Embryonic facial prominence (tissue), 1 donor: ENCODE data around the gene ALG5.

ENCODE experiments used
- DNase-seq: peaks from one replicate; pipeline ENCODE4 v3.0.0-alpha.2; 2016; ENCODE audit errors: extremely low spot score

Gene ALG5

DNA sequence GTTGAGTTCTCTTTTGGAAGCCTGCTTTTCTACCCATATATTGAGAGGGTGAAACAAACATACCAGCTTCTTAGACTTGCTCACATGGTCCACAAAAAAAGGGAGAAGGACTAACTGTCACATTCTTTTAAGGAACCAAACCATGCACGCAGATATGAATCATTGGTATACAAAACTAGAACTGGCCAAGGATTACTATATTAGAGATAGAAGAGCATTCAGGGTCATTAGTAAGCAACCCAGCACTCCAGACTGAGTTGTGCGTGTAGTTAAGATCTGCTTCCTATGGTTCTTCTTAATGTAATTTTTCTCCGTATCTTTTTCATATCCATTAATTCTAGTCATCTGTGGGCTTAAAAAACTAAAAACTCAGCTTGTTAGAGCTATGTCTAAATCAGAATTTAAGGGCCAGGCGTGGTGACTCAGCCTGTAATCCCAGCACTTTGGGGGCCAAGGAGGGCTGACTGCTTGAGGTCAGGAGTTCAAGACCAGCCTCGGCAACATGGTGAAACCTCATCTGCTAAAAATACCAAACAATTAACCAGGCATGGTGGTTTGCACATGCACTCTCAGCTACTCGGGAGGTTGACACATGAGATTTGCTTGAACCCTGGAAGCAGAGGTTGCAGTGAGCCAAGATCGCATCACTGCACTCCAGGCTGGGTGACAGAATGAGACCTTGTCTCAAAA lies 19.6 kb downstream of the ALG5 start:
- no peak for DNase-seq

DNA sequence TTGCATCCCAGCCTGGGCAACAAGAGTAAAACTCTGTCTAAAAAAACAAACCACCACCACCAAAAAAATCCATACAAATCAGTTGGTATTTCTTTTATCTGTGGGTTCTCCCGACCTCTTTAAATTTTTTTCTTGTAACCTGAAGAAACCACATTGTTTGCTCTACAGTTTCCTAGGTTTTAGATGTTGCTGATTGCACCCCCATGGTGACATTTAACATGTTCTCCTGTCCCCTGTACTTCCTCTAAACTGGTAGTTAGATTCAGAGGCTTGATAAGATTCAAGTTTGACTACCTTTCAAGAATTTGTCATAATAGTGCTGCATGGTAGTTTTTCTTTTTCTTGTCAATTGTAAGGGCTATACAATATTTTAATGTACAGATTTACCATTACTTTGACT lies 24.0 kb downstream of the ALG5 start:
- no peak for DNase-seq

DNA sequence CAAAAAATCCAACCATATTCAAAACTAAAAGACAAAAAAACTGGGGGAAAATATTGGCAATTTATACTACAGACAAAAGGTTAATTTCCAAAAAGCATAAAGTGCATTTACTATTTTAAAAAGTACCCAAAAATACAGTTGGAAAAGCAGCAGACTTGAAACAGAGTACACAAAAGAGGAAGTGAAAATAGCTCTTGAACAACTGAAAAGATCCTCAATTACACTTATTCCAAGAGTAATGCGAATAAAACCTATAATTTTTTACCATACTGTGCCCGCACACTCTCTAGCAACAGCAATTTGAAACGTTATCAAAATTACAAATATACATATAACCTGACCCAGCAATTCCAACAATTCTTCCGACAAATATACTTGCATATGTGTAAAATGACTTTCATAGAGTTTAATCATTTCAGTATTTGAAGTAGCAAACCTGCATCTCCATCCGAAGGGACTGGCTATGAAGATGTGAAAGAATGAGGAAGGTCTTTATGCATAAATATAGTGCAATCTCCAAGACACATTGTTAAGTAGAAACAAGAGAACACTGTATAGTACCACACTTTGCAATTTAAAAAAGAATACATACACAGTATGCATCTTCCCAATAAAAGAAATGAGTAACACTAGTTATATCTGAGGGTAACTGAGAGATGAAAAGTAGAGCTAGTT lies 25.4 kb downstream of the ALG5 start:
- DNase-seq: no peak

DNA sequence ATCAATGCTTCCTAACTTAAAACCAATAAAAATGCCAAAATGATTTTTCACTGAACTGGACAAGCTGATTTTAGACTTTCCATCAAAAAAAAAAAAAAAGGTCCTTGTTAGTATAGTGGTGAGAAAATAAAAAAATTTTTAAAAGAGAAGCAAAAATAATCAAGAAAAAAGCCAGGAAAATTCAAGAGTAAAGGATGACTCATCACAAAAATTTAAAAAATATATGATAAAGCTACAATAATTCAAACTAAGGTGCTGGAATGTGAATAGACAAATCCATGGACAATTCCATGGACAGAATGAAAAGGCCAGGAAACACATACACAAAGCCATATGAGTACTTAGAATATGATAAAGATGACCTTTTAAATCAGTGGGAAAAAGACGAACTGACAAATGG lies 26.1 kb downstream of the ALG5 start:
- DNase-seq: no peak

DNA sequence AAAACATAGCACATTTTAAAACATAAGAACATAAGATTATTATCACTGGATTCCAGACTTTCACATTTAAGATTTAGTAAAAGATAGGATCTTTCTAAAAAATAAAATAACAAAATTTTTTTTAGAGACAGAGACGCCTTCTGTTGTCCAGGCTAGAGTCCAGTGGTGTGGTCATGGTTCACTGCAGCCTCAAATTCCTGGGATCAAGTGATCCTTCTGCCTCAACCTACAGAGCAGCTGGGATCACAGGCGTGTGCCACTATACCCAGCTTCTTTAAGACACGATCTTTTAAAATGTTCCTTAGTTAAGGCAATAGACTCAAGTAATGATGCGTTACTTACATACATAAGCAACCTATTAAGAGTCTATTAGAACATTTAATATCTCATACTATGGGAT lies 32.7 kb downstream of the ALG5 start:
- no peak for DNase-seq

DNA sequence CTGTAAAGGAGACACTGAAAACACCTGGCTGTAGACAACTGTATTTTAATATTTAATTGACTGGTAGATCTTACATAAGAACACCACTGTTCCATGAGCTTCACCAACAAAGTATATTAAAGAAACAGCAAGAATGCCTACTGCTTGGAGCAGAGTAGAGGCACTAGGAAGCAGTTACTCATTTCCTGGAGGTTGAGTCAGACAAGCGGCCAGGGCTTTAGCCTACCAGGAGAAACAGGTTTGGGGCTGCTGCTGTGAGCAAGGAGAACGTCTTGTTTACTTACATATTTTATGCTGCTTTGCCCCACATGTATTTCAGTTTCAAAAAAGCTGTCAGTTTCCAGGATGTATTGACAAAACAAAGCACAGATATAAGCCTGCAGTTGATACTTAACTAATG lies 33.4 kb downstream of the ALG5 start:
- no peak for DNase-seq

DNA sequence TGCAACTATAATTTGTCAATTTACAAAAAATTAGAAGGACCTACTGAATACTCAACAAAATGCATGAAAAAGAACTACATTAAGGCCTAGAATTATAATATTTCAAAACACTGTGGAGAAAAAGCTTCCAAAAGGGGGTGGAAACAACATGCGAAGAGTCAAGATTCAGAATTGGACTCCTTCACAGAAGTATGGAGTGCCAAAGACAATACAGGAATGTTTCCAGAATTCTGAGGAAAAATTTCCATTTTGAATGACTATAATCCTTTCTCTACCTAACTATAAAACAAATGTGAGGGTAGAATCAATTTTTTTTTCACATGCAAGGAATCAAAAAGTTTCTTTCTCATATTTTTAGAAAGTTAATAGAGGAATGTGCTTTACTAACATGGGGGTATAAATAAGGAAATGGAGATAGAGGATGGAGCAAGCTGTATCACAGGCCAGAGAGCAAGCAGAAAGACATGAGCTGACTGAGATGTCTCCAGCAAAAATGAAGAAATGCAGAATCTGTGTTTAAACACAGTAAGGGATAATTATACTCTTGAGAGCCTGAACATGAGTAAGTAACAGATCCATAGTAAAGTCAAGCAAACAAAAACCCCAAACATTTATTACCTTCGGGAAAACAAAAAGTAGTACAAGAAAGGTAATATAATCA lies 39.6 kb downstream of the ALG5 start:
- no peak for DNase-seq

DNA sequence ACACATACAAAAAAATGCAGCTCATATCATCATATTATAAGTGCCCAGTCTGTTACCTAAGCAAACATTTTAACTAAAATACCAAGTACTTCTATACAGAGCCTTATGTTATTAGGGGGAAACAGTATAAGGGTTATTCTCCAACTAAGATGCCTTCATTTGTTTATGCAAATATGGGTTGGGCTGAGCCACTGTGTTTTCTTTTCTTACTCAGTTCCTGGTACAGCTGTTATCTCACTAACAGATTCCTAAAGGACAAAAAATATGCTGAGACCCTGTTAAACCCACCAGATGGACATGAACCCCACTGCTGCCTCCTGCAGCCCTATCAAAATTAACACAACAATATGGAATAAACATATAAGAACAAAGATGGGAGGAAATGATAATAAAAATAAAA lies 44.6 kb downstream of the ALG5 start:
- no peak for DNase-seq

DNA sequence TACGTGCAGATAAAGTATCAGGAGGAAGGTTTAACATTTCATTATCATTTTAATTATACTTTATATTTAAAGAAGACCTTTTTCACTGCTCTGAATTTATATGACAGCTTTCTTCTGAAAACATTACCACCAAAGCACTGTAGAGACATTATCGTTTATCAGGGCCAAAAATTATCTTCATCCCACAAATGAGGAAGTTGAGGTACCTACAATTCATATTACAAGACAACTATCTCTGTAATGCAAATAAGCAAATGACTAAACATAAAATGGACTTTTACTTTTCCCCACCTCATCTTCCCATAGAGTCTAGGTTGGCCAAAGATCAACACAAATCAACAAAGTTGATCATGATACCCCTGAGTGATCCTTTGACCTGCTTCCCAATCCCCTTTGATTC lies 48.2 kb downstream of the ALG5 start:
- no peak for DNase-seq

DNA sequence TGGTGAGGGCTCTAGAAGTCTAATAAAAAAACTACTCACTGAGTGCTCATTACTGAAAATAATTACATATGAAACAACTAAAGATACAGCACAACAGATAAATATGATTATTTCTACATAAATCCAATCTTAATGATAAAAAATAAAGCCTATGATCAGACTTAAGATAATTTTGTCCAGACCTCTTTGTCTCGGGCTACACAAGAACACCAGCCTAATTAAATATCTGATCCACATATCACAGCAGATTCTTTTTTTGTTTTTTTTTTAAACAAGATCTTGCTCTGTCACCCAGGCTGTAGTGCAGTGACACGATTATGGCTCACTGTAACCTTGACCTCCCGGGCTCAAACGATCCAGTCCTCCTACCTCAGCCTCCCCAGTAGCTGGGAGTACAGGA lies 48.8 kb downstream of the ALG5 start:
- DNase-seq: no peak

DNA sequence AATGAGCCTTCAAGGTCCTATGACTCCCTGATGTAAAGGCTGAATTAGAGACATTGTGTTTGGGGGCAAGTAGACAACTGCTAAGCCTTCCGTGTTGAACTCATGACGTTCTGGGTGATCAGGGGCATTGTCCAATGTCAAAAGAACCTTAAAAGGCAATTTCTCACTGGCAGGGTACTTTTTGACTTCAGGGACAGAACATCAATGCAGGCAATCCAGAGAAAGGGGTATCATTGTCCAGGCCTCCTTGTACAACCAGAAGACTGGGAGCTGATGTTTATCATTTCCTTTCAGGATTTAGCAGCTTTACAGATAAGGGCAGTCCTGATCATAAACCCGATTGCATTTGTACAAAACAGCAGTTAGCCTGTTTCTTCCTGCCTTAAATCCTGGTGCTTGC lies 54.1 kb downstream of the ALG5 start:
- no peak for DNase-seq

DNA sequence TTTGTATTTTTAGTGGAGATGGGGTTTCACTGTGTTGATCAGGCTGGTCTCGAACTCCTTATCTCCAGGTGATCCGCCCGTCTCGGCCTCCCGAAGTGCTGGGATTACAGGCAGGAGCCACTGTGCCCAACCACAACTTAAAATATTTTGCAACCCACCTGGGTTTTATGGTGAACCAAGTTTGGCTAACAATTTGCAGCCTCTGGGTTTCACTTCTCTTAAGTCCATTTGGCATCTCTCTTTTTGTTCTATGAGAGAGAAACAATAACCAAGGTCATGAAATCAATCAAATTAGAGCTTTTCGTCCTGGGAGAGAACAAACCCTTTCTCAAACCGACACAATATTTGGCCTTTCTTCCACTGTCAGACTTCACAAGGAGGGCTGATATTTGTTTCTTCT lies 73.5 kb downstream of the ALG5 start:
- DNase-seq: no peak

DNA sequence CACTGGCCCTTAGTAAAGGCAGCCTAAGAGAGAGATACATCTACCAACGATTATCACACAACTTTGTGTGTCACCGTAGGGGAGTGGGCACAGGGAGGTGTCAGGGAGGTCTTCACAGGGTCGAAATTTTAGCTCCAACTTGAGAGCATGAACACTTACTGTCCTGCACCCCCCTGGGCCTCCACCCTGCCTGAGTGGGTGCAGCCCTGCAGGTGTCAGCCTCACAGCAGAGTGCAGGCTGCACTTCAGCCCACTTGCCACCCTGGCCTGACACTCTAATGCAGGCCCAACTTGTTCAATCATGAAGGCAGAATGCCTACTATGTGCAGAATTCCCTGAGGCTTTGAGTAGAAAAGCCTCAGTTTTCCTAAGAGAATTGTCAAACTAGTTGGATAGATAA lies 75.1 kb downstream of the ALG5 start:
- DNase-seq: no peak

DNA sequence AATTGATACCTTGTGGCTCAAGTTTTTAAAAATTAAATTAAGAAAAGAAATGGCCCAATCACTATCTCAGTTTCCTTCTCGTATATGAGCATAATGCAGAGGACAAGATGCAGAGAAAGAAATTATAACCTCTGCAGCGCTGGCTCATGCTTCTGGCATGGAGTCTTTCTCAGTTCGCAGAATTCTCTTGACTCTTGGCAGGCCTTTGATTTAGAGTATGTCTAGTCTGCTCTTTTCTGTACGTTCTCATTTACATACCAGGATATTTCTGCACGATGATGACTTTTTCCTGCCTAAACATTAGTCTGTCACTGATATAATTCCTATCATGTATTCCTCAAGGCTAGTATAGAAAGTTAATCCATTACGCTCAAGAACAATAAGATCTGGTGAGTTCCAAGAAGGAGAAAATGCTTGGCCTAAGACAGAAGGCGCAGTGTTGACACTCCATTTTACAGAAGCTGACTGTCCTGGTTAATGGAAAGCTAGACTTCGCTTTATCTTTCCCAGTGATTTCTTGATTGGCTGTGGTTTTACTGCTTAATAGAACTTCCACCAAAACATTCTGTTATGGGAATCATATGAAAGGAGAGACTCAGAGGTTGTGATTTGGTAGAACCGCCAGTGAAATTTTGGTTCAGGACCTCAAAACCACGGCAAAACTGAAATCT lies 77.4 kb downstream of the ALG5 start:
- DNase-seq: no peak

DNA sequence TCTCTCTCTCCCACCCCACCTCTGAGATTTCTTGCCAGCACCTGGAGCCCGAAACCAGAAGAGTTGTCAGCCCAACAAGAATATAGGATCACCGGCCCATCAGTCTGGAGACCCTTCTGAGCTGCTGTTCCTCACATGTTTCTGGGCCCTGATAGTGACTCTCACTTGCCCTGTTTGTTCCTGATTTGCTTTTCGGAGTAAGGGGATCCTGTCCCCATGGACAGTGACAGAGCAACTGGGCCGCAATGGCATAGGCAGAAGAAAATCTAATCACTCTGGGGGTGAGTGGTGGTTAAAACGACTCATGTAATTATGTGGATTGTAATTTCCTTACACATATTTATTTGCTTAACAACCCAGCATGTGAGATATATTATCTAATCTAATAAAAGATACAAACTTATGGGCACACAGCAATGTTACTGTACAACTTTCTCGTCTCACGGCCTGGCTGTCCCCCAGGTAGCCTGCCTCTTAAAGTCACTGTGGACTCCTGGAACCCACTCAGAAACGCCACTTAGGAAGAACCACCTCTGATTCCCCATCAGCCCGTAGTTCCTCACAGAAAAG lies 78.4 kb downstream of the ALG5 start:
- DNase-seq: no peak

DNA sequence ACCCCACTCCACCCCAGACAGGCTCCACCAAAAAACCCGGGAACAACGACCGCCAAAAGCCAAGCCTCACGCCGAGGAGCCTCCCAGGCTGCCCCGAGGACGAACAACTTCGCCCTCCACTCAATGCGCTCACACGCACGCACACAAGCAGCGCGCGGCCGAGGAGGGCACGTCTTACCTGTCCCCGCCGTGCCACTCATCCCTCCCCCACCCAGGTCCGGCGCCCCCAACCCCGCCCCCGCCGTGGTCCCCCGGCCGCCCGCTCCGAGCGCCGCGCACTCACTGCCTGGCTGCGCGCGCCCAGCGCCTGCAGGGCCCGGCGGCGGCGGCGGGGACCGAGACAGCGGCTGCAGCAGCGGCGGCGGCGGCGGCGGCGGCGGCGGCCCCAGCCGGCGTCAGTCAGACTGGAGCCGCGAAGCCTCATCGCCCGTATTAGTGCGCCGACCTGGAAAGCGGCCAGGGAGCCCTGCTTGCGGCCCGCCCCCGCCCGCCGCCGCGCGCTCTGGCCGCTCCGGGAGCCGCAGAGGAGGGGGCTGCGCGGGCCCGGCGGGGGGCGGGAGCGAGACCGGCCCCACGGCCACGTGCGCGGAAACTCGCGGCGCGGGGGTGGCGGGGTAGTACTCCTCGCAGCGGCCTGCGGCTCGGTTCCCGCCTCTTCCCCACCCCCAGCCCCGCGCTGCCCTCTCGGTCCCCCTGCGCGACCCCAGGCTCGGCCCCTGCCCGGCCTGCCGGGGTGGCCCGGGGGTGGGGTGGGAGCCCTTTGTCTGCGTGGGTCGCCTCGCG lies 79.1 kb downstream of the ALG5 start, which contains the start of gene SMAD9:
Gene SMAD9, minus strand, starts transcription at position 406 of the 783 bp plus-strand sequence. CDS start 40,549 bp downstream, outside the sequence.
- peak; percentile 70 for DNase-seq

DNA sequence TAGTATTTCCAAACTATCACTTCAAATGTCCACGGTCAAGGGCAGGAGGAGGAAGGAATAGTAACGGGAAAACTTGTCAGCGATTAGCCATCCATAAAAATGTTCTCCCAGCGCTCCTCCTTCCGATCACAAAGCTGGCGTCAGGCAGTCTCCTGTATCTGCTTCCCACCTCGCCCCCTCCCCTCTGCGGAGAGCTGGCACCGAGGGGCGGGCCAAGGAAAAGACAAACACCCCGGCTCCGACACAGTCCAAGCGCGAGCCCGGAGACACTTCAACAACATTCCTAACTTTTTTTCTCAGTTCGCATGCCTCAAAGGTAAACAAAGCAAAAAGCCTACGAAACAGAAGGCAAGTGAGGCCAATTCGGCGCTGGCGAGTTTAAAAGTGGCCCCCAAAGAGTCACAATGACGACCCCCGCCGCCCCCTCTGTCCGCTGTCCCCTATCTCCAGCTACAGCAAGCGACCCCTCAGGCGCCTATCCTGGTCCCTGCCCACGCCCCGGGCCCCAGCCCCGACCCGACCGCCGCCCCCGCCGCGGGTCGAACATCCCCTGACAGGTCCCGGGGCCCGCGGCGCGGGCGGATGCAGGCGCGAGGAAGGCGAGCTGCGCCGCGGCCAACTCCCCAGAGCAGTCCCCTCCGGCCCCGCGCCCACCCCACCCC lies 79.8 kb downstream of the ALG5 start:
- DNase-seq: peak; percentile 75

DNA sequence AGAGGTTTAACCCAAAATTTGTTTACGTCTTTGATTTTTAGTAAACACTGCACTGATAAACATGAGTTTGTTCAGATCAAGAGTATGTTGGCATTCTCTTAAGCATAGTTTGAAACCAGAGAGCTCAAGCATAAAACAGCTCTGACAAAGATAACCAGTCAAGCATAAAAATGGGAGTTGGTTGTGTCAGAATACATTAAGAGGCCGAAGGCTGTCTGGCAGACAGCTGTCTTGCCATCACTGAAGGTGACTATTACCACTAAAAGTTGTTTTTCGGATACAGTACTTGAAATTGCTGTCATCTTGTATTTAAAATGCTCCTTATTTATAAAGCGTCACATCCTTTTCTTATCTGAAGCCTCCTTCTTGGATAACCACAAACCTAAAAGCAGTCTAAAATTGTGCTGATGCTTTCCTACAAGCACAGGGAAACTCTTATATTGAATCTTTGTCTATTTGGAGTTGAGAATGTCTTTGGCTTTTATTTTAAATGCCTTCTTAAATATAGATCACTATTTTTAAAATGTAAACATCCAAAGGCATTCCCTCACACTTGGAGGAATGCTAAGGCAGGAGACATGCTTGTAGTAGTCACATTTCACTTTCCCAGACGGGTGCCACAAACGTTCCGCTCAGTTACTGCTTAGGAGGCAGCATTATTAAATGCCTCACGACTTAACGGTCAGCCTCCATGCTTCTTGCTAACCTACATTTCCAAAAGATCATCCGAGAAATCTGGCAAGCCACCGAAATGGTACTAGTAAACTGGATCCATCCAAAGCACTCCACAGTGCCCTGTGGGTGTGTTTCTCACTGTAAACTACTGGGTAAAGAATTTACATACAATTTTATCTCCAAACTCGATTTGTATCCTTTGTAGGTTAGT lies 80.7 kb downstream of the ALG5 start:
- no peak for DNase-seq

DNA sequence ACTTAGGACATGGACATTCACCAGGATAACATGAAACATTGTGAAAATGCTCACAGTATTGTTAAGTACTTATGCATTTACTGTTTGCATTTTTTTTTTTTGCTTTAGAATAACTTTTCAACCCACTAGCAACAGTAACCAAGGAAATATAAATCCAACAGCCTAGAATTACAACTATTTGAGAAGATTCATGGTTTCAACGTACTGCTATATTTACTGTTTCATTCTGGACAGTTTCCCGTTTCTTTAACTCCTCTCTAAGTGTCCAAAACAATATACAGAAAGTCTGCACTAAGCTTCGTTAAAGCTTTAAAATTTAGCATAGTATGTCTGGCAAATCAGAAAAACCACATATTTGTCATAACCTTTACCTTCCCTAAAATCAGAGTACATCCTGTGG lies 81.8 kb downstream of the ALG5 start:
- no peak for DNase-seq
